Left cardiac atrium (tissue), 4 donors: ENCODE results near the gene TGIF2. TPM values are rescaled to one million over a fixed set of nuclear protein-coding genes. Genes with fewer than 3 reads are reported as not detected.

Experiments
- ATAC-seq, 2 donors: fragments of 200-7000 bp; cut with Tn5 transposase; one replicate each; pipeline ENCODE4 v1.9.1; 2020; ENCODE audit warnings: mild to moderate bottlenecking in 2 of 2, moderate library complexity in 2 of 2
- DNase-seq: peaks from one replicate; pipeline ENCODE4 v3.0.0-alpha.2; 2020
- intact Hi-C, 2 donors: fragments of 100-400 bp; cut with DNase I; formaldehyde crosslinking; loops; one replicate each; pipeline versions ENCODE4 v1.14.1 to v1.15.1; 2022 to 2023
- long read RNA-seq: library from polyadenylated mRNA; unstranded; transcript quantifications from one replicate; pipeline ENCODE4 v2.0.0, GENCODE V29; 2021
- total RNA-seq, 2 donors: library from RNA; stranded (reverse); fragmentation: NEBNext Ultra II Directional; extraction: Animal tissue kit (Norgen Biotek cat#: 25700); gene quantifications; one replicate each; pipeline ENCODE4 v1.2.1, GENCODE V29; 2021
- donor health status: DM: no; HTN: yes; CAD: no.
- donor health status: DM: no; HTN: yes; CAD: no; lungs with severe emphysema.
- donor health status: DM: yes; HTN: yes; CAD: no.
- donor health status: Dilated cardiomyopathy.

Gene TGIF2
- total RNA-seq, result 1 to 10 TPM; 6.4 to 8.8 TPM
- long read RNA-seq, partial matches to known transcripts, result 5 of 15 reads
- long read RNA-seq, other reads (novel, unspliced or antisense), result 4 of 15 reads

DNA sequence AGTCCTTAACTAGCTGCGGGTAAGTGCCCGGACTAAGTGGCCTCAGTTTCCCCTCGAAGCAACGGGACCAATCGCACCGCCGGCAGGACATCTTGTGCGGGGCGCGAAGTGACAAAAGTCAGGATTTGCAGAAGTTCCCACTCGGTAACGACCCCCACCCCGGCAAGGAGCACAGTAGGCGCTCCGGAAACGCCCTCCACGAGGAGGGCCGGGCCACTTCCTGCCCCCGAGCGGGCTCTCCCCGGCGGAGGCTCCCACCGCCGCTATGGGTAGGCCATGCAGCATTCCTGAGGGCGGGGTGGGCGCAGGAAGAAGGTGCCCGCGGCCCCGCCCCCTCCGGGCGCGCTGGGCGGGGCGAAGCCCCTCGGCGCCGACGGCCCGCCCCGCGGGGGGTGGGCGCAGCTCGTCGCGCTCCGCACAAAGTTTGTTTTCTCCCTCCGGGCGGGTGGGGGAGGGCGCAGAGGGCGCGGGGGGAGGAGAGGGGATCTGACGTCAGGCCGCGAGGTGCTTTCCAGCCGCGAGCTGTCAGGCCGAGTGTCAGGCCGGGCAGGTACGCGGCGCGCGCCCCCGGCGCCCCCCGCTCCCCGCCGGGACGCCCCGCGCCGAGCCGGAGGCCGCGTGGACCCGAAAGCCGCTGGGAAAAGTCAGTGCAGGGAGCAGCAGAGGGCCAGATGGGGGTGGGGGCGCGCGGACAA is at the start of gene TGIF2:
Gene TGIF2, plus strand, starts transcription at position 495 of the 695 bp plus-strand sequence. CDS start 5,178 bp downstream, outside the sequence.
- ATAC-seq, result peak; percentile 88 to 92
- intact Hi-C loops, result no loop called here
- DNase-seq, result peak; percentile 87

DNA sequence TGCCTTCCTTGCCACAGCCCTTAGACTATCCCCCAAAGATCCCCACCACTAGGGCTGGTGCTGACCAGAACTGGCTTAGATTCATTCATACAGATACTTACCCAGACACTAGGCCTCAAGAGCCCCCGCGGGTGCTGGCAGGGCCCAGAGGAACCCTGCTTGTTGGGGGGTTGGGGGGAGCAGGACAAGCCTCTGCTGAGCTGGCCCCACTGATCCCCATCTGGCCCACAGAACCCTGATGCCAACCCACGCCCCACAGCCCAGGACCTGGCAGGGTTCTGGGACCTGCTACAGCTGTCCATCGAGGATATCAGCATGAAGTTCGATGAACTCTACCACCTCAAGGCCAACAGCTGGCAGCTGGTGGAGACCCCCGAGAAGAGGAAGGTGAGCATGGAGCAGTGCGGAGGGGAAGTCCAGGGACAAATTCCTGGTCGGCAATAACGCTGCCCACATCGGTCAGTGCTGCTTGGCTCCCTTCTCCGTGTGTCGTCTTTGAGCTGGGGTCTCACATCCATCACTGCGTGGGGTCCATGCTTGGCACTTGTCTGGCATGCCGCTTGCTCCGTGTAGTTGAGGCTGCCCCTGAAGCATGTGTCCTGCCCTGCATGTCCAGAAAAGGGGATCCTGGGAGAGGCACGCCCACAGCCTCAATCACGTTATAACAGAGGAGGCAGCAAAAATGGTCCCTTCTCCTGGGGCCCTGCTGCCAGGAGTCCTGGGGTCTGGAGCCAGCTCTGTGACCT is 47.6 kb upstream of the TGIF2 start:
- intact Hi-C loops, result no loop called here
- no peak for ATAC-seq
- no peak for DNase-seq

DNA sequence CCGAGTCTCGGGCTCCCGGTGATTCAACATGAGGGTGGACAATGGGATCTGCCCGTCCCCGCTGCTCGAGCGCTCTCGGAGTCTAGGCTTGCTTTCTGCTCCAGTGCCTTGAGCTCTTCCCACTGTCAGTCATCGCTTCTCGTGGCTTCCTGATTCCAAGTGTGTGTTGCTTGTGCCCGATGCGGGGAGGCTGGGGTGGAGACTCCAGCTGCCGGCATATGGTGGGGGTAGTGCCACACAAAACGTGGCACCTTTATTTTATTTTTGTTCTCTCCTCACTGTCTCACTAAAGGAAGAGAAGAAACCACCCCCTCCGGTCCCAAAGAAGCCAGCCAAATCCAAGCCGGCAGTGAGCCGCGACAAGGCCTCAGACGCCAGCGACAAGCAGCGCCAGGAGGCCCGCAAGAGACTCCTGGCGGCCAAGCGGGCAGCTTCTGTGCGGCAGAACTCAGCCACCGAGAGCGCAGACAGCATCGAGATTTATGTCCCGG is 46.8 kb upstream of the TGIF2 start:
- intact Hi-C loops, result no loop called here
- DNase-seq (no peak), ATAC-seq (no peak)

DNA sequence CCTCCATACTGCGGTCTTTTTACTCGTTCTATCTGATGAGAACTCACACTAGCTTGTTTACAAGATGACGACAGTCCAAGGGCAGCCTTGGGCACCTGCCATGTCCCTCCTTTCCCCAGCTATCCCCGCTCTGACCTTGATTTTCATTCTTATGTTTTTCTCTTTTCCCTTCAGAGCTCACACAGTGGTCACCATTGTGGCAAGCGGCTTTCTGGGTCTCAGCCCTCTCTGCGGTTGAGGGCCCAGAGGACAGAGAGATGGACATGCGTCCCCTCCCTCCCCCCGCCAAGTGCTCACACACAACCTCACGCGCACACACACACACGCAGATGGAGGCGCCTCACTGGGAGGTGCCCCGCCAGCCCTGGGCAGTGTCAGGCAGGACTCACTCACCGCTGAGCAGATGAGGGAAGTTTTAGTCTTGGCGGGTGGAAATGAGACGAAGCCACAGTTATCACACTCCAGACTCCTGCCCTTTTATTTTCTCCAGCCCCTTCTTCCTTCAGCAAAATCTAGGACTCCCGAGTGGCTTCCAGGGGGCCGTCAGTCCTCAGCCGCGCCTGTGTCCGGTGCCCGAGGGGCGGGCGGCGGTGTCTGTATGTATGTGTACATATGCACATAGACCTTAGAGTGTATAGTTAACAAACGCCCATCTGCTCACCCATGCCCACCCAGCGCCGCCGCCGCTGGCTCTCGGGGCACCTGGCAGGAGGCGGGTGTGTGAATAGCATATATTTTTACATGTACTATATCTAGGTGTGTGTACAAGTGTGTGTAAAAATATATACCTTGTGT is 45.9 kb upstream of the TGIF2 start:
- ATAC-seq (peak; percentile 15 to 60), DNase-seq (no peak)

DNA sequence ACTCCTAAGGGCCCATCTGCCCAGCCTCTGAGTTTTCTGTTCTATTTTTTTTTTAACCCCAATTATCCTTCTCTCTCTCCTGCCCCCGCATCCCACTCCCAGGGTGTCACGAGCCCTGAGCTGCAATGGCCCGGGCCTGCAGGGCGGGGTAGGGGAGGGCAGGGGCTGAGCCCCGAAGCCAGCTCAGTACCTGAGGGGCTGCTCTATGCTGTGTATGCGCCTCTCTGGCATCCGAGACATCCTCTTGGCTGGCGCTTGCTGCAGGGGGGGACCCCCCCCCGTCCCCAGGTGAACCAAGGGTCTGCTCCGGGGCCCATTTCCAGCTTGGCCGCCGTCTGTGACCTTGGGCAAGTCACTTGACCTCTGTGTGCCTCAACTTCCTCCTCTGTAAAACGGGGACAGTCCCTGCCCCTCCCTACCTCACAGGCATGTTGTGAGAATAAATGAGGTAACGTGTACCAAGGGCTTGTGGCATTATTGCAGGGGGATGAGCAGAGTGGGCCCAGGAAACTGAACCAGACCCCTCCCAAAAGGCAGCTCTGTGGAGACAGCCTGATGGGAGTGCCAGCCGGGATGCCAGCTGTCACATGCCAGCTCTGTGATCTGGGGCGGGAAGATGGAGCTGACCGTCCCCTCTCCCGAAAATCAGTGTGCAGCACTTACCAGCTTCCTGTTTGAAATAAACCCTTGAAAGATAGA is 45.1 kb upstream of the TGIF2 start:
- DNase-seq (no peak), ATAC-seq (no peak)

More for the DNA sequence above, 45.9 kb upstream of the TGIF2 start:
- intact Hi-C loops, result no loop called here

DNA sequence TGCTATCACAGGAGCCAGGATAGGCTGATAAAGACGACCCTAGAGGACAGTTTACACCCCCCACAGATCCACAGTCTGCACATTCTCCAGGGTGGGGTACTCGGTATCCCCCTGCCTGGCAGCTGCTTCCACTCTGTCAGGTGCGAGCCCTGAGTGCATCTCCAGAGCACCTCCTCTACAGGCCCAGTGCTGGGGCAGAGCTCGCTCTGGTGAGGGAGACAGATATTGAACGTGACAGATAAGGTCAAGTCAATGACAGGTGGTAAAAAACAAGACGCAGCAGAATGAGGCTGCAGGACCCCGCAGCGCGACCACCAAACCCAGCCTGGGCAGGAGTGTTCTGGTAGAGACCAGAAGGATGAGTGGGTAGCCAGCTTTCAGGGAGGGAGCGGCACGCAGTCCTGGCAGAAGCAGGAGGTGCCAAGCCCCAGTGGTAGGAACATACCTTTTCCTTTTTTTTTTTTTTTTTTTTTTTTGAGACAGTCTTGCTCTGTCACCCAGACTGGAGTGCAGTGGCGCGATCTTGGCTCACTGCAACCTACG is 44.5 kb upstream of the TGIF2 start:
- intact Hi-C loops, result no loop called here
- peak in 1 of 2 donors; percentile 7 for ATAC-seq
- DNase-seq, result no peak

More for the DNA sequence above, 45.1 kb upstream of the TGIF2 start:
- intact Hi-C loops, result no loop called here

DNA sequence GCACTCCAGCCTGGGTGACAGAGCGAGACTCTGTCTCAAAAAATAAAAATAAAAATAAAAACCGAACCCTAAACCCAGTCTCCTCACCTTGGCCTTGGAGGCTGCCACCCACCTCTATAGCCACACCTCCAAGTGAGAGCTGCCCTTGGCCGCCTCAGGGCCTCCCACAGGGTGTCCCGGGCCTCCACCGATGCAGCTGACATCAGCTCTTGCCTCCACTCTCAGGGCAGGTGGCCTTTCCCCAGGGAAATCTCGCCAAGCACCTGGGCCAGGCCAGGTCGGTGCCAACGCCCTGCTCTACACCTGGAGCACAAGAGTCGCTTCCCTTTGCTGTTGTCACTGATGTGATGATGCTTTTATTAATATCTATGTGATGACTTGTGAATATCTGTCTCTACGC is 41.0 kb upstream of the TGIF2 start:
- DNase-seq (no peak), ATAC-seq (no peak)
- intact Hi-C loops, result no loop called here

DNA sequence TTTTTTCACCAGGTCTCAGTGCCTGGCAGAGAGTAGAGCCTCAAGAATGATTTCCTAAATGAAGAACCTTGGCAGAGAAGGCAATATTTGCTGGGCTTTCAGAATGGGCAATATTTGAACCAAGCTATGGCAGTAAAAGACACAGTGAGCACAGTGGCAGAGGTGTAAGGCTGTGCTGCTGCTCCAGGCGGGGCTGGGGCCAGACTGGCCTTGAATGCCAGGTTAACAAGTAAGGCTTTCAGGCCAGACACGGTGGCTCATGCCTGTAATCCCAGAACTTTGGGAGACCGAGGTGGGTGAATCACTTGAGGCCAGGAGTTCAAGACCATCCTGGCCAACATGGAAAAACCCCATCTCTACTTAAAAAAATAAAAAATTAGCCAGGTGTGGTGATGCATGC is 40.6 kb upstream of the TGIF2 start:
- no peak for DNase-seq
- no peak for ATAC-seq
- intact Hi-C loops, result no loop called here

DNA sequence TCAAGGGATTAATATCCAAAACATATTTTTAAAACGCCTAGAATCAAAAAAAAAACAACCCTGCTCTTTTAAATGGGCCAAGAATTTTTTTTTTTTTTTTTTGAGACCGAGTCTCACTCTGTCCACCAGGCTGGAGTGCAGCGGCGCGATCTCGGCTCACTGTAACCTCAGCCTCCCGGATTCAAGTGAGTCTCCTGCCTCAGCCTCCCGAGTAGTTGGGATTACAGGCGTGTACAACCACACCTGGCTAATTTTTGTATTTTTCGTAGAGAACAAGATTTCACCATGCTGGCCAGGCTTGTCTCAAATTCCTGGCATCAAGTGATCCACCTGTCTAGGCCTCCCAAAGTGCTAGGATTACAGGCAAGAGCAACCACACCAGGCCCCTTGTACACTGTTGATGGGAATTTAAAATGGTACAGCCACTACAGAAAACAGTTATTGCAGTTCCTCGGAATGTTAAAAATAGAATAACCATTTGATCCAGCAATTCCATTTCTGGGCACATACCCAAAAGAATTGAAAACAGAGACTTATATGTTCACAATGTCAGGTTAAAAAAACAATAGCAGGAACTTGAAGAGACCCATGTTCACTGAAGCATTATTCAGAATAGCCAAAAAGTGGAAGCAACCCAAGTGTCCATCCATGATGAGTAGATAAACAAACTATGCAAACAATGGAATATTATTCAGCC is 35.2 kb upstream of the TGIF2 start:
- no peak for DNase-seq
- intact Hi-C loops, result no loop called here
- ATAC-seq, result no peak

DNA sequence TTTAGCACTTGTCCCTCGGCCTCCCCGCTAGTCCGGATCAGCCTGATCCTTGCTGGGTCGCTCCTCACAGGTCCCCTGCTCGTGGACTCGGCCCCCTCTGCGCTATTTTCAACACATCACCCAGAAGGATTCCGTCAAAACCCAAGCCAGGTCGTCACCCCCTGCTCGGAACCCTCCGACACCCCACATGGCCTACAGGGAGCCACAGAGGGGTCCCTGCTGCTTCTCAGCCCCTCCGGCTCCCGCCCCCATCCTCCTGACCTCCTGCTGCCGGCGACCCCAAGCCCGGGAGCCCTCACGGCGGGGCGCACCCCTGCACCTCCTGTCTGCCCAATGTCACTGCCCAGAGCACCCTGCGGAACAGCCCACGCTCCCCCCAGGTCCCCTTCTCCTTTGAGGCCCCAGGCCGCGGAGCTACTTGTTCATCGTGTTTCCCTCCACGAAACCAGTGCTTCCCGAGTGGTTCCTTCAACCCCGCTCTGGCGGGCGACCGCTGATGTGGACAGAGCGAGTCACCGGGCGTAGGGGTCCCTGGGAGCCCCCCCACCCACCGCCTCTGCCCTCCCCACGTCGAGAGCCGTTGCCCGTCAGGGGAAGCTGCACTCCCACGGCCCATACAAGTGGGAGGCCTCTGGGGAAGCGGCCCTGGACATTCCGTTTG is 32.7 kb upstream of the TGIF2 start:
- no peak for DNase-seq

DNA sequence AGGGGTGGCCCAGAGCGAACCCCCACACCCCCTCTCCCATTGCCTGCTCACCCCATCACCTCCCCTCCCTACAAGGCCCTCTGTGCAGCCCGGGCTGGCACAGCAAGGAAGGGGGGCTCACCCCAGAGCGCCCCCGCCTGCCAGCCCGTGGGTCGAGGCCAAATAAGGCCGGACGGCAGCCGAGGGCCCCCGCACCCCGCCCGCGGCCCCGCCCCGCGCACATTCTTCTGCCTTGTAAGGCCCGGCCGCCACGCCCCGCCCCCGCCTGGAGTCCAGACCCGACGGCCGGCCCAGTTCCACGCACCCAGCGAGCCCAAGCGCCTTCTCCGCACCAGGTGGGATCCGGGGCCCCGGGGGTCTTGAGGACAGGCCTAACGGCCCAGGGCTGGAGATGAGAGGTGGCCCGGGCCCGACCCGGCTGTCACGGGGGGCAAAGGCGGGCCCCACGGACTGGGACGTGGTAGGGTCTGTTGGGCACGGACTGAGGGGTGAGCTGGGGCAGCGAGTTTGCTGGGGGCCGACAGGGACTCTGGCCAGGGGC is 32.1 kb upstream of the TGIF2 start, which contains the start of gene MYL9:
Gene MYL9, plus strand, starts transcription at position 293 of the 541 bp plus-strand sequence. CDS start 3,366 bp downstream, outside the sequence.
- peak; percentile 96 for DNase-seq
- intact Hi-C loops, result loop anchor here in 1 of 2 donors (5.0 kb wide), 2 partner anchors 59 to 74 kb away; no protein-coding TSS in a partner anchor
- ATAC-seq, result peak; percentile 86 to 87

More for the DNA sequence above, 32.7 kb upstream of the TGIF2 start:
- intact Hi-C loops, result loop anchor here in 1 of 2 donors (5.0 kb wide), 2 partner anchors 58 to 73 kb away; no protein-coding TSS in a partner anchor
- peak; percentile 0 to 3 for ATAC-seq

DNA sequence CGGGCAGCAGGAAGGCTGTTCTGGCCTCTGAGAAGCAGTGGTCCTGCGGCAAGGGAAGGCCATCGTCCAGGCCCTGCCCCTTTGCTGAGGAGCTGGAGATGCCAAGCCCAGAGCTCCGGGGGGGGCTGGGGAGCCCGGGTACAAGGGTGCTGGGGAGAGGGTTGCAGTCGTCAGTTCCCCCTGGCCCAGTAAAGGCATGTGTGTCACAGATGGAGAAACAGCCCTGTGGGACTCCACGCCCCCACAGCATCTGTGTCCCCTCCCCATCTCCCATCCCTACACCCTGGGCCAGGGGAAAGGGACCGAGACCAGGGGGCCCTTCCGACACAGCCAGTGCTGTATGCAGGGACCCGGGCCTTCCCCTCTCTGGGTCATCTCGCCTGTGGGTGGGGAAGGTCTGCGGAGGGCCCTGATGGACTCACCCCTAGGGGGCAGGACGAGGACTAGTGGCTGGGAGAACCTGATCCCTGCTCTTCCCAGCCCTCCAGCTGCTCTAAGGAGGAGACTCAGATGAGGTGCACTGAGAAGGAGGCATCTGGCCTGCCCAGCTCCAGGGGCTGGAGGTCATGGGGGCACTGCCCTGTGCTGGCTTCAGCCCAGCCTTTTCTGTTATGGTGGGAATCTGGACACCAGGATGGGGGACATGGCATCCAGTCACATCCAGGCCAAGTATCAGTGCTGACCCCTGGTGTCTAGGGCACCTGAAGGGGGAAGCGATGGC is 31.5 kb upstream of the TGIF2 start:
- DNase-seq (peak; percentile 63), ATAC-seq (peak; percentile 48 to 62)
- intact Hi-C loops, result loop anchor here in 1 of 2 donors (5.0 kb wide), 2 partner anchors 60 to 75 kb away; no protein-coding TSS in a partner anchor

DNA sequence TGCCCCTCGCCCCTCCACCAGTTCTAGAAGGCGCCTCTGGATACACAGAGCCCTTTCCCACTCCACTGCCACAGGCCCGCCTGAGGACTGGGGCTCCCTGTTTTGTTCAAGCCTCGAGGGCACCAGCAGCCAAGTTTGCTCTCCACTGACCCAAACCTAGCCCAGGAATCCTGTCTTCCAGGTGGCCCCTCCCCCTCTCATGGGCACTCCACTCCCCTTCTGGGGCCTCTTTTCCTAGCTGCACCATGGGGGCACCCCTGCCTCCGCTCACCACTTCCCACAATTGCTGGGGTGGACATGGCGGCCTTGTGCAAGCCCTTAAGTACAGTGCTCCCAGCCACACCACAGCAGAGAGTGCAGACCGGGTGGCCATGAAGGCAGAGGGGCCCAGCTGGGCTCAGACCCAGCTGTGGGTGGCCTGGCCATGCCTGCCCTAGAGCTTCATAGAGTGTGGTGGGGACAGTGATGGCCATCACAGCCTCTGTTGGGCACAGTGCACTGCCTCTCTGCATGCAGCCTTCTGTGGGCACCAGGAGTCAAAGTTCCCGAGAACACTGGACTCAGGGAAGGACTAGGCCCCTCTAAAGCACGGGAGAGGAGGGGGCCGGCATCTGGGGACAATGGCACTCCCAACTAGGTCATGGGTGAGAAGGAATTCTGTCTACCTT is 30.7 kb upstream of the TGIF2 start:
- DNase-seq, result no peak
- ATAC-seq, result no peak
- intact Hi-C loops, result loop anchor here in 1 of 2 donors (5.0 kb wide), 2 partner anchors 60 to 75 kb away; no protein-coding TSS in a partner anchor

DNA sequence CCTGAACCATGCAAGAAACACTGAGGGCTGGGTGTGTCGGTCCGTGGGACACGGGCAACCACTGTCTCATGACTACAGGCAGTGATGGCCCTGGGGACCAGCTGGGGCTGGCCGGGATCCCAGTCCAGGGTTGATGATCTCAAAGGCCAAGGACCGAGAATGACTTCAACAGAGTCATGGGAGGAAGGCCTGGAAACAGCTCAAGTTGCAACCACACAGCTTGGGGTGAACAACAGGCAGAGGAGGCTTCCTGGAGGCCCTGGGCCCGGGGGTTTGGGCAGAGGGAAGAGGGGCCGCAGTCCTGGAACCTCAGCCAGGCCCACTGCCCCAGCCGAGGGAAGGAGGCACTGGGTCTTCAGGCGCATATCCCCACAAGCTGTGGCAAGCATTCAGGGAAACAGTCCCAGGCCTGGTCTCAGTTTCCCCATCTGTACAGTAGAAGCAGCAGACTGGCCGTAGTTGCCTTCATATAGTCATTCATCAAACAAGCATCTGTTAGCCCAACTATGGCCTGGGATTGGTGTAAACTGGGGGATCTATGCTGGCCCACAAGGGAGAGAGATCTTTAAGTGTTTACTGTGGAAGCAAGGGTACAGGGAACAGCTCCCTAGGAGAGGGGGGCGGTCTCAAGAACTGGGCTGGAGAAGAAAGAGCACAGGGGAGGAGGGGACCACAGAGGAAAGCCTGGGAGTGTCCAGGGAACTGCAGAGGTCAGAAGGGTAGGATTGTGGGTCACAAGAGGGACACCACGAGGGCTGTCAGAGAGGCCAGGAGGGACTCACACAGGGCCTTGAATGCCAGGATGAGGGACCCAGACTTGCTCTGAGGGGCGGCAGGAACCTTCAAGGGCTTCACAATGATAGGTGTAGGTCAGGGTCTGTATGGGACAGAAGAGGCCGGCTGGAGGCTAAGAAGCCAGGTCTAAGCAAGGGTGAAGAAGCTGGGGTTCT is 29.9 kb upstream of the TGIF2 start:
- intact Hi-C loops, result loop anchor here in 1 of 2 donors (5.0 kb wide), 2 partner anchors 61 to 76 kb away; no protein-coding TSS in a partner anchor
- DNase-seq (peak; percentile 87), ATAC-seq (peak; percentile 27 to 30)
